Measurements from ENCODE around the gene MRPS22. TPM values are rescaled to one million over a fixed set of nuclear protein-coding genes. Genes with fewer than 3 reads are reported as not detected.

The MRPS22 gene
- total RNA-seq, 2 donors from 2014 or later = 40.9 to 46.6 TPM

GRCh38 chr3:139318431-139318816 is 25.4 kb upstream of the MRPS22 start:
- no peak overlapping the region for H3K27ac Mint-ChIP-seq
- DNase-seq (ENCODE audit: low spot score) = peak; percentile 1
- no peaks in the 10 kb centered on the region for H3K9me3 Mint-ChIP-seq
- H3K4me1 Mint-ChIP-seq (ENCODE audit: low read depth in 2 of 2) = no peaks in the 10 kb centered on the region
- no peaks in the 10 kb centered on the region for H3K36me3 Mint-ChIP-seq
- ATAC-seq = no peak
- H3K27me3 Mint-ChIP-seq = peaks cover 29 to 35% of the 10 kb centered on the region in 2 donors
- no peak overlapping the region for H3K4me3 Mint-ChIP-seq

- no peak overlapping the region for H3K27ac Mint-ChIP-seq
- peaks cover 25 to 31% of the 10 kb centered on the region in 2 donors for H3K27me3 Mint-ChIP-seq
- H3K36me3 Mint-ChIP-seq = no peaks in the 10 kb centered on the region
- H3K9me3 Mint-ChIP-seq = no peaks in the 10 kb centered on the region
- H3K4me3 Mint-ChIP-seq = no peak overlapping the region
- no peak for ATAC-seq
- no peak for DNase-seq (ENCODE audit: low spot score)
- H3K4me1 Mint-ChIP-seq (ENCODE audit: low read depth in 2 of 2) = no peaks in the 10 kb centered on the region
These were observed 25.0 kb upstream of the MRPS22 start for GRCh38 chr3:139318826-139319225.

- no peak overlapping the region for H3K27ac Mint-ChIP-seq
- no peak overlapping the region for H3K4me3 Mint-ChIP-seq
- H3K4me1 Mint-ChIP-seq (ENCODE audit: low read depth in 2 of 2) = no peaks in the 10 kb centered on the region
- H3K36me3 Mint-ChIP-seq = no peaks in the 10 kb centered on the region
- ATAC-seq (no peak), DNase-seq (ENCODE audit: low spot score) (peak; percentile 51)
- no peaks in the 10 kb centered on the region for H3K9me3 Mint-ChIP-seq
- H3K27me3 Mint-ChIP-seq = peaks cover 22 to 31% of the 10 kb centered on the region in 2 donors
These were observed 24.1 kb upstream of the MRPS22 start for GRCh38 chr3:139319428-139320402.

- ATAC-seq = no peak
- peak; percentile 54 for DNase-seq (ENCODE audit: low spot score)
- no peak overlapping the region for H3K4me3 Mint-ChIP-seq
- H3K4me1 Mint-ChIP-seq (ENCODE audit: low read depth in 2 of 2) = no peaks in the 10 kb centered on the region
- no peaks in the 10 kb centered on the region for H3K36me3 Mint-ChIP-seq
- H3K9me3 Mint-ChIP-seq = no peaks in the 10 kb centered on the region
- H3K27me3 Mint-ChIP-seq = peaks cover 18 to 25% of the 10 kb centered on the region in 2 donors
- no peak overlapping the region for H3K27ac Mint-ChIP-seq
These were observed 23.1 kb upstream of the MRPS22 start for GRCh38 chr3:139320551-139321309.

- ATAC-seq (no peak), DNase-seq (ENCODE audit: low spot score) (peak; percentile 39)
- Mint-ChIP-seq H3K9me3 (no peaks in the 10 kb centered on the region), H3K36me3 (no peaks in the 10 kb centered on the region), H3K4me3 (no peak overlapping the region), H3K27me3 (peaks cover 11 to 14% of the 10 kb centered on the region in 2 donors), H3K27ac (no peak overlapping the region), H3K4me1 (ENCODE audit: low read depth in 2 of 2) (no peaks in the 10 kb centered on the region)
These were observed 21.5 kb upstream of the MRPS22 start for GRCh38 chr3:139322346-139322745.

GRCh38 chr3:139323146-139323545 is 20.7 kb upstream of the MRPS22 start:
- Mint-ChIP-seq H3K27ac (no peak overlapping the region), H3K9me3 (no peaks in the 10 kb centered on the region), H3K4me3 (no peak overlapping the region), H3K4me1 (ENCODE audit: low read depth in 2 of 2) (no peaks in the 10 kb centered on the region), H3K36me3 (no peaks in the 10 kb centered on the region), H3K27me3 (peaks cover 11 to 14% of the 10 kb centered on the region in 2 donors)
- ATAC-seq (no peak), DNase-seq (ENCODE audit: low spot score) (peak; percentile 32)

- ATAC-seq (no peak), DNase-seq (ENCODE audit: low spot score) (no peak)
- Mint-ChIP-seq H3K4me1 (ENCODE audit: low read depth in 2 of 2) (peaks cover 2 to 6% of the 10 kb centered on the region in 2 donors), H3K4me3 (no peak overlapping the region), H3K27ac (no peak overlapping the region), H3K9me3 (no peaks in the 10 kb centered on the region), H3K36me3 (no peaks in the 10 kb centered on the region), H3K27me3 (peaks cover 5 to 14% of the 10 kb centered on the region in 2 donors)
These were observed 19.4 kb upstream of the MRPS22 start for GRCh38 chr3:139324456-139324855.

- no peak for ATAC-seq
- no peaks in the 10 kb centered on the region for H3K9me3 Mint-ChIP-seq
- no peak for DNase-seq (ENCODE audit: low spot score)
- H3K27ac Mint-ChIP-seq = no peak overlapping the region
- no peaks in the 10 kb centered on the region for H3K36me3 Mint-ChIP-seq
- H3K4me1 Mint-ChIP-seq (ENCODE audit: low read depth in 2 of 2) = peaks cover 6 to 9% of the 10 kb centered on the region in 2 donors
- H3K4me3 Mint-ChIP-seq = no peak overlapping the region
- H3K27me3 Mint-ChIP-seq = peaks cover 6 to 14% of the 10 kb centered on the region in 2 donors
These were observed 18.3 kb upstream of the MRPS22 start for GRCh38 chr3:139325551-139325950.

- Mint-ChIP-seq H3K4me1 (ENCODE audit: low read depth in 2 of 2) (peaks cover 6 to 9% of the 10 kb centered on the region in 2 donors), H3K9me3 (no peaks in the 10 kb centered on the region), H3K27ac (no peak overlapping the region), H3K27me3 (peaks cover 7 to 13% of the 10 kb centered on the region in 2 donors), H3K36me3 (no peaks in the 10 kb centered on the region), H3K4me3 (no peak overlapping the region)
- no peak for ATAC-seq
- no peak for DNase-seq (ENCODE audit: low spot score)
These were observed 17.7 kb upstream of the MRPS22 start for GRCh38 chr3:139326131-139326530.

GRCh38 chr3:139326707-139327106 is 17.1 kb upstream of the MRPS22 start:
- Mint-ChIP-seq H3K9me3 (no peaks in the 10 kb centered on the region), H3K4me1 (ENCODE audit: low read depth in 2 of 2) (peaks cover 6 to 9% of the 10 kb centered on the region in 2 donors), H3K4me3 (no peak overlapping the region), H3K27ac (no peak overlapping the region), H3K36me3 (no peaks in the 10 kb centered on the region), H3K27me3 (peaks cover 9 to 10% of the 10 kb centered on the region in 2 donors)
- ATAC-seq (no peak), DNase-seq (ENCODE audit: low spot score) (no peak)

- DNase-seq (ENCODE audit: low spot score) = no peak
- H3K4me1 Mint-ChIP-seq (ENCODE audit: low read depth in 2 of 2) = peaks cover 6 to 9% of the 10 kb centered on the region in 2 donors
- H3K36me3 Mint-ChIP-seq = no peaks in the 10 kb centered on the region
- ATAC-seq = no peak
- peaks cover 13 to 14% of the 10 kb centered on the region in 2 donors for H3K27me3 Mint-ChIP-seq
- H3K4me3 Mint-ChIP-seq = no peak overlapping the region
- no peaks in the 10 kb centered on the region for H3K9me3 Mint-ChIP-seq
- H3K27ac Mint-ChIP-seq = no peak overlapping the region
These were observed 16.6 kb upstream of the MRPS22 start for GRCh38 chr3:139327231-139327630.

- peaks cover 17 to 18% of the 10 kb centered on the region in 2 donors for H3K27me3 Mint-ChIP-seq
- no peak overlapping the region for H3K27ac Mint-ChIP-seq
- no peaks in the 10 kb centered on the region for H3K9me3 Mint-ChIP-seq
- no peak overlapping the region for H3K4me3 Mint-ChIP-seq
- H3K36me3 Mint-ChIP-seq = no peaks in the 10 kb centered on the region
- peaks cover 6 to 9% of the 10 kb centered on the region in 2 donors for H3K4me1 Mint-ChIP-seq (ENCODE audit: low read depth in 2 of 2)
- no peak for ATAC-seq
- no peak for DNase-seq (ENCODE audit: low spot score)
These were observed 16.0 kb upstream of the MRPS22 start for GRCh38 chr3:139327861-139328260.

- ATAC-seq (no peak), DNase-seq (ENCODE audit: low spot score) (no peak)
- peaks cover 6 to 9% of the 10 kb centered on the region in 2 donors for H3K4me1 Mint-ChIP-seq (ENCODE audit: low read depth in 2 of 2)
- H3K36me3 Mint-ChIP-seq = no peaks in the 10 kb centered on the region
- no peak overlapping the region for H3K27ac Mint-ChIP-seq
- no peak overlapping the region for H3K4me3 Mint-ChIP-seq
- no peaks in the 10 kb centered on the region for H3K9me3 Mint-ChIP-seq
- peaks cover 19 to 20% of the 10 kb centered on the region in 2 donors for H3K27me3 Mint-ChIP-seq
These were observed 15.5 kb upstream of the MRPS22 start for GRCh38 chr3:139328356-139328755.

All from natural killer cell treated with Interleukin-12 subunit alpha and Interleukin-12 subunit beta and Interleukin-15 and Interleukin-18, amount 100 ng/mL, for 72 hours (primary cell).